Mucosa of rectum (tissue), 2 donors: Measurements from ENCODE around the gene MYLK.
A peak's percentile ranks its signal among the peaks of the same experiment; 100 is the strongest.
"Not testable (repeated sequence)": the region's sequence is repeated elsewhere in the genome, so short reads cannot be mapped to it uniquely, and the experiment has no call there.

Experiments
- H3K27ac ChIP-seq, 2 donors: one replicate each; pipeline ENCODE4 v1.7.0; 2013; ENCODE audit warnings: inconsistent platforms in 2 of 2, low read depth in 2 of 2, low read length in 2 of 2
- H3K27me3 ChIP-seq, 2 donors: one replicate each; pipeline ENCODE4 v1.7.0; 2013; ENCODE audit warnings: low read length in 2 of 2; ENCODE audit not compliant: control insufficient read depth in 2 of 2, insufficient read depth in 2 of 2
- H3K36me3 ChIP-seq, 2 donors: one replicate each; pipeline ENCODE4 v1.7.0; 2013; ENCODE audit warnings: low read length in 2 of 2; ENCODE audit not compliant: control insufficient read depth in 2 of 2, insufficient read depth in 2 of 2
- H3K4me1 ChIP-seq, 2 donors: one replicate each; pipeline ENCODE4 v1.7.0; 2013; ENCODE audit warnings: low read length in 2 of 2, mild to moderate bottlenecking in 1 of 2; ENCODE audit not compliant: control insufficient read depth in 2 of 2, insufficient read depth in 2 of 2
- H3K4me3 ChIP-seq, 2 donors: one replicate each; pipeline ENCODE4 v1.7.0; 2013; ENCODE audit warnings: low read length in 2 of 2
- H3K9ac ChIP-seq, 2 donors: one replicate each; pipeline ENCODE4 v1.7.0; 2013; ENCODE audit warnings: low read length in 2 of 2, low read depth in 1 of 2, mild to moderate bottlenecking in 1 of 2
- H3K9me3 ChIP-seq, 2 donors: one replicate each; pipeline ENCODE4 v1.7.0; 2013; ENCODE audit warnings: low read length in 2 of 2; ENCODE audit not compliant: control insufficient read depth in 2 of 2
- donor health status: healthy.
- donor health status: Normal muscosa, but diverticular disease.

Gene MYLK

GRCh38 chr3:123749711-123750110 is 134.4 kb downstream of the MYLK start:
- no peak overlapping the region for H3K9ac ChIP-seq
- no peak overlapping the region for H3K4me3 ChIP-seq
- no peaks in the 10 kb centered on the region for H3K27me3 ChIP-seq
- no peaks in the 10 kb centered on the region for H3K36me3 ChIP-seq
- H3K27ac ChIP-seq, result no peak overlapping the region
- peaks cover 1 to 7% of the 10 kb centered on the region in 2 donors for H3K4me1 ChIP-seq
- no peaks in the 10 kb centered on the region for H3K9me3 ChIP-seq

GRCh38 chr3:123745184-123745855 is 138.8 kb downstream of the MYLK start:
- Histone ChIP-seq H3K27ac (no peak overlapping the region), H3K36me3 (no peaks in the 10 kb centered on the region), H3K9ac (no peak overlapping the region)

GRCh38 chr3:123744064-123744463 is 140.1 kb downstream of the MYLK start:
- Histone ChIP-seq H3K27ac (no peak overlapping the region), H3K9me3 (no peaks in the 10 kb centered on the region), H3K4me1 (peaks cover 3 to 24% of the 10 kb centered on the region in 2 donors)

More at GRCh38 chr3:123745184-123745855, 138.8 kb downstream of the MYLK start:
- H3K9me3 ChIP-seq, result no peaks in the 10 kb centered on the region
- H3K4me3 ChIP-seq, result no peak overlapping the region
- peaks cover 3 to 14% of the 10 kb centered on the region in 2 donors for H3K4me1 ChIP-seq
- H3K27me3 ChIP-seq, result no peaks in the 10 kb centered on the region

GRCh38 chr3:123743121-123743520 is 141.0 kb downstream of the MYLK start:
- Histone ChIP-seq H3K36me3 (no peaks in the 10 kb centered on the region), H3K9ac (no peak overlapping the region), H3K27me3 (no peaks in the 10 kb centered on the region), H3K4me1 (peaks cover 3 to 24% of the 10 kb centered on the region in 2 donors), H3K4me3 (no peak overlapping the region), H3K9me3 (no peaks in the 10 kb centered on the region), H3K27ac (no peak overlapping the region)

More at GRCh38 chr3:123744064-123744463, 140.1 kb downstream of the MYLK start:
- H3K27me3 ChIP-seq, result no peaks in the 10 kb centered on the region
- H3K9ac ChIP-seq, result no peak overlapping the region
- no peak overlapping the region for H3K4me3 ChIP-seq
- no peaks in the 10 kb centered on the region for H3K36me3 ChIP-seq

- H3K27me3 ChIP-seq, result no peaks in the 10 kb centered on the region
- no peaks in the 10 kb centered on the region for H3K9me3 ChIP-seq
- no peaks in the 10 kb centered on the region for H3K36me3 ChIP-seq
- no peak overlapping the region for H3K4me3 ChIP-seq
- H3K4me1 ChIP-seq, result peaks cover 3 to 24% of the 10 kb centered on the region in 2 donors
- no peak overlapping the region for H3K9ac ChIP-seq
- H3K27ac ChIP-seq, result peak overlapping the region; percentile 71 to 82
These were observed 143.1 kb downstream of the MYLK start for GRCh38 chr3:123741041-123741511.

GRCh38 chr3:123740391-123740822 is 143.7 kb downstream of the MYLK start:
- Histone ChIP-seq H3K27me3 (no peaks in the 10 kb centered on the region), H3K4me3 (no peak overlapping the region), H3K27ac (peak overlapping the region; percentile 71 to 82), H3K4me1 (peaks cover 3 to 24% of the 10 kb centered on the region in 2 donors), H3K9ac (no peak overlapping the region), H3K9me3 (no peaks in the 10 kb centered on the region), H3K36me3 (no peaks in the 10 kb centered on the region)

- Histone ChIP-seq H3K27ac (peak overlapping the region in 1 of 2 donors; percentile 82), H3K27me3 (no peaks in the 10 kb centered on the region), H3K36me3 (no peaks in the 10 kb centered on the region), H3K4me1 (peaks cover 3 to 24% of the 10 kb centered on the region in 2 donors), H3K9me3 (no peaks in the 10 kb centered on the region), H3K4me3 (no peak overlapping the region), H3K9ac (no peak overlapping the region)
These were observed 144.4 kb downstream of the MYLK start for GRCh38 chr3:123739754-123740153.

GRCh38 chr3:123739106-123739505 is 145.0 kb downstream of the MYLK start:
- H3K27ac ChIP-seq, result peak overlapping the region in 1 of 2 donors; percentile 16
- no peaks in the 10 kb centered on the region for H3K27me3 ChIP-seq

GRCh38 chr3:123738522-123738921 is 145.6 kb downstream of the MYLK start:
- not testable (repeated sequence) for H3K27ac ChIP-seq, H3K36me3 ChIP-seq, H3K9me3 ChIP-seq, H3K9ac ChIP-seq, H3K27me3 ChIP-seq, H3K4me3 ChIP-seq
- H3K4me1 ChIP-seq, result peaks cover 3 to 24% of the 10 kb centered on the region in 2 donors

More at GRCh38 chr3:123739106-123739505, 145.0 kb downstream of the MYLK start:
- Histone ChIP-seq H3K36me3 (no peaks in the 10 kb centered on the region), H3K9me3 (no peaks in the 10 kb centered on the region), H3K9ac (no peak overlapping the region), H3K4me3 (no peak overlapping the region), H3K4me1 (peaks cover 3 to 24% of the 10 kb centered on the region in 2 donors)

- Histone ChIP-seq H3K9me3 (no peaks in the 10 kb centered on the region), H3K36me3 (no peaks in the 10 kb centered on the region), H3K9ac (no peak overlapping the region)
These were observed 147.0 kb downstream of the MYLK start for GRCh38 chr3:123737168-123737567.

More at GRCh38 chr3:123737168-123737567, 147.0 kb downstream of the MYLK start:
- peaks cover 3 to 24% of the 10 kb centered on the region in 2 donors for H3K4me1 ChIP-seq
- H3K27me3 ChIP-seq, result no peaks in the 10 kb centered on the region
- no peak overlapping the region for H3K4me3 ChIP-seq
- H3K27ac ChIP-seq, result no peak overlapping the region
